Measurements from ENCODE around the gene HES7.

Gene HES7

DNA sequence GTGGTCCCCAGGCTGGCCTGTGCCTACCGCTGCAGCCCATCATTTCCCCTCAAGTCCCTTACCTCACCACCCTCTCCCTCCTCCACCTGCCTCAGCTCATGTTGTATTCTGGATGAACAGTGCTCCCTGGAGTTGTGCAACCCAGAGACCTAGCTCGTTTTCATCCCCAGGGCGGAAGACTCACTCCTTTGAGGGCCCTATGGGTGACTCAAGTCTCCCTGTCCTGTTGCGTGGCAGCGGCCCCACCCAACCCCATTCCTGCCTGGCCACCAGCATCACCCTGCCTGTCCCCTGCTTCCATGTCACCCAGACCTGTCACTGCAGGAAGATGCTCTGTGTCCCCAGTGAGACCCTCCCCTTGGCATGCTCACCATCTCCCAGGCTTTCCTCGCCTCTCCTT is 39.7 kb downstream of the HES7 start:
- Histone ChIP-seq H3K9me3 (ENCODE audit: severe bottlenecking) (no peaks in the 10 kb centered on the region), H3K27ac (no peak overlapping the region), H3K4me3 (ENCODE audit: low read depth, low read length) (no peak overlapping the region), H3K27me3 (ENCODE audit: insufficient read depth, low read depth, severe bottlenecking) (no peaks in the 10 kb centered on the region), H3K36me3 (no peaks in the 10 kb centered on the region)
- no peak for DNase-seq
- TF ChIP-seq, protein P1, sequence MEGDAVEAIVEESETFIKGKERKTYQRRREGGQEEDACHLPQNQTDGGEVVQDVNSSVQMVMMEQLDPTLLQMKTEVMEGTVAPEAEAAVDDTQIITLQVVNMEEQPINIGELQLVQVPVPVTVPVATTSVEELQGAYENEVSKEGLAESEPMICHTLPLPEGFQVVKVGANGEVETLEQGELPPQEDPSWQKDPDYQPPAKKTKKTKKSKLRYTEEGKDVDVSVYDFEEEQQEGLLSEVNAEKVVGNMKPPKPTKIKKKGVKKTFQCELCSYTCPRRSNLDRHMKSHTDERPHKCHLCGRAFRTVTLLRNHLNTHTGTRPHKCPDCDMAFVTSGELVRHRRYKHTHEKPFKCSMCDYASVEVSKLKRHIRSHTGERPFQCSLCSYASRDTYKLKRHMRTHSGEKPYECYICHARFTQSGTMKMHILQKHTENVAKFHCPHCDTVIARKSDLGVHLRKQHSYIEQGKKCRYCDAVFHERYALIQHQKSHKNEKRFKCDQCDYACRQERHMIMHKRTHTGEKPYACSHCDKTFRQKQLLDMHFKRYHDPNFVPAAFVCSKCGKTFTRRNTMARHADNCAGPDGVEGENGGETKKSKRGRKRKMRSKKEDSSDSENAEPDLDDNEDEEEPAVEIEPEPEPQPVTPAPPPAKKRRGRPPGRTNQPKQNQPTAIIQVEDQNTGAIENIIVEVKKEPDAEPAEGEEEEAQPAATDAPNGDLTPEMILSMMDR (IDR thresholded peaks at IDR 0.05; ENCODE audit: low read depth, low read length) = no peak

DNA sequence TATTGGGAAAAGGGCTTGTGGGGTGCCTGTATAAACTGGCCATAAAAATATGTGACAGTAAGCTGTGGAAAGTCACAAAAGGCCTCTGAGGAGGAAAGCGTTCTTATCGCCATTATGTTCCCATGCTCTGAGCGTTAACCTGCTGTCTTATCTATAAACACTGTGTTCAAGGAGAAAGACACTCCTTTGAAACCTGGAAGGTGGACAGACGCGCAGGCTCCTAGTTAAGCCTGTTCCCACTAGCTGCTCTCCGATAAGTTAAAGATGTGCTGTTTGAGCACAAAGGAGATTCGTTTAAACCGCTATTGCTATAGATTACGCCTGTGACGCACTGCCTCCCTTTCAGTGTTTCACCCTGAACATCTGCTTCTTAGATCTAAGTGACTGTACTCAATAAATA is 41.6 kb downstream of the HES7 start:
- H3K27me3 ChIP-seq (ENCODE audit: insufficient read depth, low read depth, severe bottlenecking) = no peaks in the 10 kb centered on the region
- DNase-seq = no peak

DNA sequence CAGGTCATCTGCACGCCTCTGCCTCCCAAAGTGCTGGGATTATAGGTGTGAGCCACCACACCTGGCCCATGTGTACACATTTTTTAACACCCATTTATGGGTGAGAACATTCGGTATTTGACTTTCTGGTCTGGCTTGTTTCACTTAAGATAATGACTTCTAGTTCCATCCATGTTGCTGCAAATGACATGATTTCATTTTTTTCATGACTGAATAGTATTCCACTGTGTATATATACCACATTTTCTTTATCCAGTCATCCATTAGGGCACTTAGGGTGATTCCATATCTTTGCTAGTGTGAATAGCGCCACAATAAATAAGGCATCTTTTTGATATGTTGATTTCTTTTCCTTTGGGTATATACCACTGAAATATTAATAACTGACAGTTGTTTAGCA is 42.0 kb downstream of the HES7 start:
- no peak for DNase-seq
- Histone ChIP-seq H3K36me3 (no peaks in the 10 kb centered on the region), H3K4me3 (ENCODE audit: low read depth, low read length) (no peak overlapping the region), H3K27ac (no peak overlapping the region), H3K27me3 (ENCODE audit: insufficient read depth, low read depth, severe bottlenecking) (no peaks in the 10 kb centered on the region), H3K9me3 (ENCODE audit: severe bottlenecking) (no peaks in the 10 kb centered on the region)
- TF ChIP-seq, protein P1 (IDR thresholded peaks at IDR 0.05; ENCODE audit: low read depth, low read length) = no peak

More for the DNA sequence above, 41.6 kb downstream of the HES7 start:
- Histone ChIP-seq H3K36me3 (no peaks in the 10 kb centered on the region), H3K9me3 (ENCODE audit: severe bottlenecking) (no peaks in the 10 kb centered on the region), H3K4me3 (ENCODE audit: low read depth, low read length) (no peak overlapping the region), H3K27ac (no peak overlapping the region)
- TF ChIP-seq, protein P1 (IDR thresholded peaks at IDR 0.05; ENCODE audit: low read depth, low read length) = no peak

DNA sequence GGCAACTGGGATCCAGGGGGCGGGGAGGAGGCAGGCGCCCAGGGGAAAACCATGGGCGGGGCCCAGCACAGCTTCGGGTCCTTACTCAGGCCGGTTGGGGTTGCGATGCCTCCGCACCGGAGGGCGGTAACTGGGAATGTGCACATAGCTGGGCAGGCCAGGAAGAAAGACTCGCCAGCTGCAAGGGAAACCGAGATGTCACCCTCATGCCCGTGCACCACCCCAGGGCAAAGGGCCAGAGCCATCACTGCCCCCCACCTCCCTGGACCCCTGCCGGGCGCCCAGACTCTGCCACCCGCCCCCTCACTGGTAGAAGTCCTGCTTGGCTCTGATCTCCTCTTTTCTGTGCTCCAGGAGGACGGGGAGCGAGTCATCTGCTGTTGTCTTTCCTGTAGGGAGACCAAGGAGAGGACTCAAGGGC is 43.1 kb downstream of the HES7 start:
- H3K27ac ChIP-seq = no peak overlapping the region
- no peaks in the 10 kb centered on the region for H3K36me3 ChIP-seq
- TF ChIP-seq, protein P1 (IDR thresholded peaks at IDR 0.05; ENCODE audit: low read depth, low read length) = no peak
- DNase-seq = no peak
- H3K4me3 ChIP-seq (ENCODE audit: low read depth, low read length) = no peak overlapping the region
- H3K9me3 ChIP-seq (ENCODE audit: severe bottlenecking) = no peaks in the 10 kb centered on the region
- H3K27me3 ChIP-seq (ENCODE audit: insufficient read depth, low read depth, severe bottlenecking) = no peaks in the 10 kb centered on the region

DNA sequence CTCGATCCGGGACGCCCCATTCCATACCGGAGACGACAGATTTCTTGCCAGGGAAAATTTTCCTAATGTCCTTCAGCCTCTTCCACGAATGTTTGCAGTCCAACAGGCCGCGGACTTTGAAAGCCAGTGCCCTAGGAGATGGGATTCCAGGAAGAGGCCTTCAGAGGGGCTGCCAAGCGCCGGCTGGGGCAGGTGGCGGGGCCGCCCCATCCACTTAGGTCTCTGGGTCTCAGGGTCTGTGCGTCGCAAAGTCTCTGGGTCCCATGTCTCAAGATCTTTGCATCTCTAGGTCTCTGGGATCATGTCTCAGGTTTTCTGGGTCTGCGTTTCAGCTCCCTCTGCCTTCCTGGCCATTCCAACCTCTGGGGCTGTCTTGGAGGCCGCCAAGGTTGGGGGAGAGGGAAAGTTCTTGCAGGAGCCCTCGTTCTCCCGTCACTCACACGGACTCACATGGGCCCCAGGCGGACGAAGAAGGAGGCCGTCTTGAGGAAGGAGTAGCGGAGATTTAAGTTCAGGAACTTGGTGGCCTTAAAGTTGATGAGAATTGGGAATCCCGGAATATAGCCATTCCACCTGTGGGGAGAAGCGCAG is 43.6 kb downstream of the HES7 start:
- TF ChIP-seq, protein P1 (IDR thresholded peaks at IDR 0.05; ENCODE audit: low read depth, low read length) = no peak
- H3K27me3 ChIP-seq (ENCODE audit: insufficient read depth, low read depth, severe bottlenecking) = no peaks in the 10 kb centered on the region
- H3K4me3 ChIP-seq (ENCODE audit: low read depth, low read length) = peak overlapping the region; percentile 73
- DNase-seq = no peak
- no peaks in the 10 kb centered on the region for H3K9me3 ChIP-seq (ENCODE audit: severe bottlenecking)
- no peaks in the 10 kb centered on the region for H3K36me3 ChIP-seq
- no peak overlapping the region; the same call in 1 of the 2 replicates for H3K27ac ChIP-seq
